Amniotic stem cell (primary cell): ENCODE data around the gene R3HCC1L.

Source experiments
- DNase-seq: peaks from one replicate; lab custom pipeline; 2025; lab: John Stamatoyannopoulos, UW

Gene R3HCC1L

GRCh38 chr10:98134431-98135221, at the start of gene R3HCC1L:
R3HCC1L (plus strand) TSS chr10:98134657; CDS start chr10:98208115, 73,458 bp downstream.
- peak; percentile 32 for DNase-seq

GRCh38 chr10:98085238-98085637, 49.2 kb upstream of the R3HCC1L start:
- no peak for DNase-seq

GRCh38 chr10:98086837-98087708, 47.4 kb upstream of the R3HCC1L start:
- DNase-seq: no peak

- no peak for DNase-seq
Measured at GRCh38 chr10:98088186-98088971, 46.1 kb upstream of the R3HCC1L start.

GRCh38 chr10:98090822-98091221, 43.6 kb upstream of the R3HCC1L start:
- DNase-seq: no peak

GRCh38 chr10:98096316-98096715, 38.1 kb upstream of the R3HCC1L start:
- no peak for DNase-seq

GRCh38 chr10:98096731-98097130, 37.7 kb upstream of the R3HCC1L start:
- DNase-seq: no peak

GRCh38 chr10:98097175-98097574, 37.3 kb upstream of the R3HCC1L start:
- DNase-seq: no peak

- DNase-seq: no peak
Measured at GRCh38 chr10:98097616-98098015, 36.8 kb upstream of the R3HCC1L start.

- DNase-seq: no peak
Measured at GRCh38 chr10:98098247-98098646, 36.2 kb upstream of the R3HCC1L start.

GRCh38 chr10:98100476-98100875, 34.0 kb upstream of the R3HCC1L start:
- DNase-seq: no peak

- no peak for DNase-seq
Measured at GRCh38 chr10:98101366-98101765, 33.1 kb upstream of the R3HCC1L start.

GRCh38 chr10:98104125-98104524, 30.3 kb upstream of the R3HCC1L start:
- no peak for DNase-seq

GRCh38 chr10:98106531-98106930, 27.9 kb upstream of the R3HCC1L start:
- no peak for DNase-seq

- no peak for DNase-seq
Measured at GRCh38 chr10:98107644-98108430, 26.6 kb upstream of the R3HCC1L start.

GRCh38 chr10:98110356-98110755, 24.1 kb upstream of the R3HCC1L start:
- no peak for DNase-seq

GRCh38 chr10:98115031-98115787, 19.2 kb upstream of the R3HCC1L start:
- DNase-seq: no peak

- no peak for DNase-seq
Measured at GRCh38 chr10:98119891-98120290, 14.6 kb upstream of the R3HCC1L start.

GRCh38 chr10:98125940-98126631, 8.4 kb upstream of the R3HCC1L start:
- DNase-seq: no peak

GRCh38 chr10:98128802-98129201, 5.7 kb upstream of the R3HCC1L start:
- DNase-seq: no peak
